GM12878 (cell line): ENCODE measurements around the gene CNPY1. TPM values are rescaled to one million over a fixed set of nuclear protein-coding genes. Genes with fewer than 3 reads are reported as not detected.

Experiments
- BHLHE40 ChIP-seq, 2 experiments: fragments of 450-650 bp in 1 of 2; IDR thresholded peaks; 2 replicates each; pipeline ENCODE4 v1.6.1; 2011 to 2017; ENCODE audit warnings: low read depth in 2 of 2, borderline replicate concordance in 1 of 2, improper control_type of control experiment in 1 of 2, low read length in 1 of 2, mild to moderate bottlenecking in 1 of 2
- BRCA1 ChIP-seq: IDR thresholded peaks from 2 replicates; pipeline ENCODE4 v1.6.1; 2011; ENCODE audit warnings: low read depth, low read length, improper control_type of control experiment
- CBFB ChIP-seq: IDR thresholded peaks from 2 replicates; pipeline ENCODE4 v1.6.1; 2016; ENCODE audit warnings: antibody characterized with exemption, low read depth
- CHD2 ChIP-seq: IDR thresholded peaks from 2 replicates; pipeline ENCODE4 v1.6.1; 2011; ENCODE audit warnings: low read depth, low read length, improper control_type of control experiment, borderline replicate concordance
- FOXK2 ChIP-seq: fragments of 450-650 bp; IDR thresholded peaks from 2 replicates; pipeline ENCODE4 v1.6.1; 2017; ENCODE audit warnings: mild to moderate bottlenecking, moderate library complexity
- MTA2 ChIP-seq: fragments of 450-650 bp; IDR thresholded peaks from 2 replicates; pipeline ENCODE4 v1.6.1; 2016; ENCODE audit warnings: low read depth, mild to moderate bottlenecking, moderate library complexity
- SMAD5 ChIP-seq: IDR thresholded peaks from 2 replicates; pipeline ENCODE4 v1.6.1; 2016; ENCODE audit warnings: antibody characterized with exemption, low read depth
- SMARCA5 ChIP-seq: fragments of 450-650 bp; IDR thresholded peaks from 2 replicates; pipeline ENCODE4 v1.6.1; 2017; ENCODE audit warnings: mild to moderate bottlenecking
- SREBF2 ChIP-seq: IDR thresholded peaks from 2 replicates; pipeline ENCODE4 v1.6.1; 2012; ENCODE audit warnings: mild to moderate bottlenecking, low read length
- SUPT20H ChIP-seq: IDR thresholded peaks from 2 replicates; pipeline ENCODE4 v1.6.1; 2011; ENCODE audit warnings: low read depth, mild to moderate bottlenecking, low read length, moderate library complexity, borderline replicate concordance; ENCODE audit not compliant: control insufficient read depth
- USF1 ChIP-seq: IDR thresholded peaks from 2 replicates; pipeline ENCODE4 v1.6.1; 2011; ENCODE audit warnings: borderline replicate concordance, low read depth, mild to moderate bottlenecking, moderate library complexity, mixed read lengths, low read length; ENCODE audit not compliant: insufficient read depth; ENCODE audit errors: extremely low read length
- YBX1 ChIP-seq: fragments of 450-650 bp; IDR thresholded peaks from 2 replicates; pipeline ENCODE4 v1.6.1; 2016; ENCODE audit warnings: antibody characterized with exemption
- ZBED1 ChIP-seq: IDR thresholded peaks from 2 replicates; pipeline ENCODE4 v1.6.1; 2016; ENCODE audit warnings: borderline replicate concordance
- polyA plus RNA-seq, 11 experiments: library from polyadenylated mRNA; depleted of rRNA in 4 of 11; unstranded in 6 of 11; stranded (reverse) in 5 of 11; fragments of >200 nt; fragmentation: Nextera tagmentation in 4 of 11; fragmentation: Illumina TruSeq in 1 of 11; extraction: Ambion mirVana in 4 of 11; extraction: Trizol in 1 of 11; gene quantifications; 1 replicate in 1 of 11; 2 replicates in 10 of 11; pipeline versions ENCODE4 v1.2.1 to v1.2.3, GENCODE V29; 2011 to 2016; ENCODE audit warnings: inconsistent platforms in 2 of 11, missing spikeins in 2 of 11, low read depth in 1 of 11
- total RNA-seq, 4 experiments: library from RNA; depleted of rRNA in 3 of 4; stranded (reverse); fragments of >200 nt in 3 of 4; fragmentation: Illumina TruSeq in 1 of 4; extraction: Trizol in 1 of 4; gene quantifications; 2 replicates each; pipeline versions ENCODE4 v1.2.1 to v1.2.3, GENCODE V29; 2013 to 2021
- TF ChIP-seq, protein P1 (sequence below): fragments of 450-650 bp; IDR thresholded peaks from 2 replicates; pipeline ENCODE4 v1.6.1; 2016; ENCODE audit warnings: mild to moderate bottlenecking, moderate library complexity, borderline replicate concordance
- TF ChIP-seq, protein P2 (sequence below): IDR thresholded peaks from 2 replicates; pipeline ENCODE4 v1.6.1; 2011; ENCODE audit warnings: mild to moderate bottlenecking, low read depth, low read length, moderate library complexity; ENCODE audit not compliant: insufficient replicate concordance

CNPY1 gene
- total and polyA plus RNA-seq, 10 of the 15 experiments (the other 5 are each of a cell fraction or from before 2014, with no cell fraction given) = not detected

DNA sequence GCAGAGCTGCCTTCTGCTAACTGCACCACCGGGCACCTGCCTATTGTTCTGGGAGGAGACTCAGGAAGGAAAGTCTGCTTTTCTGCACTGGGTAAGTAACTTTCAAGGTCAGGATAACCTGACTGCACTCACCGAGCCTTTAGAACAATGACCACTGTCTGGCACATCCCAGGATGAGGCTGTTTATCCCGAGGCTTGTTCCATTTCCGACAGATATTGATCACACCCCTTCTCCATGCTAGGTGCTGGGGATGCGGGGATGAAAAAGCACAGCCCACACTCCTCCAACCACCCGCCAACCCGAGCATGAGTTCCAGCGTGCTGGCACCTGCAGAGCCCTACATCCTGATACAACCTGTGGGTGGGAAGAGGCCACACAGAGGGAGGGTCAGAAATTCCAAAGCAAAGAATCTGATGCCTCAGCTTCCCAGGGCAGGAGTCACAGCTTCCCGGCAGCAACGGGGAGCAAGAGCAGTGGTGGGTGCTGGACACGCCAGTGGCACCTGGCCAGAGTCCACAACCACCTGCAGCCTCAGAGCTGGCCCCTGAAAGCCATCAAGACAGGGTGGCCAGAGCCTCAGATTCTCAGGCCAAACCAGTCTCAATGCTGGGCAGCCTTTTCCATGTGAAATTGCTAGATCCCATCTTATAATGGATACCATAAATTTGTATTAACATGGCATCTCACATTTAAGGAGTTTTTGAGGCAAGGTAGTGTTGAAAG, 34.9 kb upstream of the CNPY1 start (continued):
- TF ChIP-seq, protein P1, sequence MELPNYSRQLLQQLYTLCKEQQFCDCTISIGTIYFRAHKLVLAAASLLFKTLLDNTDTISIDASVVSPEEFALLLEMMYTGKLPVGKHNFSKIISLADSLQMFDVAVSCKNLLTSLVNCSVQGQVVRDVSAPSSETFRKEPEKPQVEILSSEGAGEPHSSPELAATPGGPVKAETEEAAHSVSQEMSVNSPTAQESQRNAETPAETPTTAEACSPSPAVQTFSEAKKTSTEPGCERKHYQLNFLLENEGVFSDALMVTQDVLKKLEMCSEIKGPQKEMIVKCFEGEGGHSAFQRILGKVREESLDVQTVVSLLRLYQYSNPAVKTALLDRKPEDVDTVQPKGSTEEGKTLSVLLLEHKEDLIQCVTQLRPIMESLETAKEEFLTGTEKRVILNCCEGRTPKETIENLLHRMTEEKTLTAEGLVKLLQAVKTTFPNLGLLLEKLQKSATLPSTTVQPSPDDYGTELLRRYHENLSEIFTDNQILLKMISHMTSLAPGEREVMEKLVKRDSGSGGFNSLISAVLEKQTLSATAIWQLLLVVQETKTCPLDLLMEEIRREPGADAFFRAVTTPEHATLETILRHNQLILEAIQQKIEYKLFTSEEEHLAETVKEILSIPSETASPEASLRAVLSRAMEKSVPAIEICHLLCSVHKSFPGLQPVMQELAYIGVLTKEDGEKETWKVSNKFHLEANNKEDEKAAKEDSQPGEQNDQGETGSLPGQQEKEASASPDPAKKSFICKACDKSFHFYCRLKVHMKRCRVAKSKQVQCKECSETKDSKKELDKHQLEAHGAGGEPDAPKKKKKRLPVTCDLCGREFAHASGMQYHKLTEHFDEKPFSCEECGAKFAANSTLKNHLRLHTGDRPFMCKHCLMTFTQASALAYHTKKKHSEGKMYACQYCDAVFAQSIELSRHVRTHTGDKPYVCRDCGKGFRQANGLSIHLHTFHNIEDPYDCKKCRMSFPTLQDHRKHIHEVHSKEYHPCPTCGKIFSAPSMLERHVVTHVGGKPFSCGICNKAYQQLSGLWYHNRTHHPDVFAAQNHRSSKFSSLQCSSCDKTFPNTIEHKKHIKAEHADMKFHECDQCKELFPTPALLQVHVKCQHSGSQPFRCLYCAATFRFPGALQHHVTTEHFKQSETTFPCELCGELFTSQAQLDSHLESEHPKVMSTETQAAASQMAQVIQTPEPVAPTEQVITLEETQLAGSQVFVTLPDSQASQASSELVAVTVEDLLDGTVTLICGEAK = no peak
- no peak for TF ChIP-seq SREBF2
- no peak for TF ChIP-seq ZBED1
- no peak for TF ChIP-seq SMAD5
- no peak for TF ChIP-seq BHLHE40 (IDR thresholded peaks at IDR 0.05; ENCODE audit: borderline replicate concordance in 1 of 2, low read depth in 2 of 2, low read length in 1 of 2)
- TF ChIP-seq, protein P2, sequence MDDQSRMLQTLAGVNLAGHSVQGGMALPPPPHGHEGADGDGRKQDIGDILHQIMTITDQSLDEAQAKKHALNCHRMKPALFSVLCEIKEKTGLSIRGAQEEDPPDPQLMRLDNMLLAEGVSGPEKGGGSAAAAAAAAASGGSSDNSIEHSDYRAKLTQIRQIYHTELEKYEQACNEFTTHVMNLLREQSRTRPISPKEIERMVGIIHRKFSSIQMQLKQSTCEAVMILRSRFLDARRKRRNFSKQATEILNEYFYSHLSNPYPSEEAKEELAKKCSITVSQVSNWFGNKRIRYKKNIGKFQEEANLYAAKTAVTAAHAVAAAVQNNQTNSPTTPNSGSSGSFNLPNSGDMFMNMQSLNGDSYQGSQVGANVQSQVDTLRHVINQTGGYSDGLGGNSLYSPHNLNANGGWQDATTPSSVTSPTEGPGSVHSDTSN = no peak
- no peak for TF ChIP-seq BRCA1
- no peak for TF ChIP-seq YBX1
- TF ChIP-seq MTA2 = no peak
- no peak for TF ChIP-seq FOXK2
- no peak for TF ChIP-seq SMARCA5
- no peak for TF ChIP-seq CHD2
- TF ChIP-seq SUPT20H = no peak
- TF ChIP-seq CBFB = no peak
- TF ChIP-seq USF1 = no peak
